B cell (primary cell): ENCODE data around the gene ZNF335.

Experiments used
- EZH2 ChIP-seq: IDR thresholded peaks from 2 replicates; pipeline ENCODE4 v1.6.1; 2012; ENCODE audit warnings: borderline replicate concordance, low read depth, mild to moderate bottlenecking, moderate library complexity, low read length; ENCODE audit not compliant: insufficient read depth, poor library complexity, severe bottlenecking
- TF ChIP-seq, protein P1 (sequence below): fragments of 200-600 bp; IDR thresholded peaks from one replicate; pipeline ENCODE4 v1.8.0; 2022; ENCODE audit warnings: antibody characterized with exemption, mild to moderate bottlenecking

DNA sequence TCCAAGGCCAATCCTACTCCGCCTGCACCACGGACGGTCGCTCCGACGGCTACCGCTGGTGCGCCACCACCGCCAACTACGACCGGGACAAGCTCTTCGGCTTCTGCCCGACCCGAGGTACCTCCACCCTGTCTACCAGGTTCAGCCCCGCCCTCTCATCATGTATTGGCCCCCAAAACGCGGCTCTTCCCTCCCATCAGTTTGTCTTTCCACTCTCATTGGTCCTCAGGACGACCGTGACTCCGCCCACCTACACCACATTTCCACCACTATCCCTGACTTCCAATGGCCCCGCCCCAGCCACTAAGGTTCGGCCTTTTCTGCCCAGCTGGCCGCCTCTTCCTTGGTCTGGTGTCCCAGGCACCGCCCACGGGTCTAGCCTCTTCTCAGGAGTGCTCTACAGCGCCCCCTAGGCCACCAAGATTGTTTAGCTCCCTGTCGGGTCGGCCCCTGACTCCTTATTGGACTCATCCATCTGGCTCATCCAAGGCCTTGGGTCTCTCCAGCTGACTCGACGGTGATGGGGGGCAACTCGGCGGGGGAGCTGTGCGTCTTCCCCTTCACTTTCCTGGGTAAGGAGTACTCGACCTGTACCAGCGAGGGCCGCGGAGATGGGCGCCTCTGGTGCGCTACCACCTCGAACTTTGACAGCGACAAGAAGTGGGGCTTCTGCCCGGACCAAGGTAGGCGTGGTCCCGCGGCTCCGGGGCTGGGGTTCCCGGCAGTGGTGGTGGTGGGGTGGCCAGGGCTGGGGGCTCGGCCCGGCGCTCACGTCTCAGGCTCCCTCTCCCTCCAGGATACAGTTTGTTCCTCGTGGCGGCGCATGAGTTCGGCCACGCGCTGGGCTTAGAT is 39.9 kb upstream of the ZNF335 start:
- TF ChIP-seq, protein P1, sequence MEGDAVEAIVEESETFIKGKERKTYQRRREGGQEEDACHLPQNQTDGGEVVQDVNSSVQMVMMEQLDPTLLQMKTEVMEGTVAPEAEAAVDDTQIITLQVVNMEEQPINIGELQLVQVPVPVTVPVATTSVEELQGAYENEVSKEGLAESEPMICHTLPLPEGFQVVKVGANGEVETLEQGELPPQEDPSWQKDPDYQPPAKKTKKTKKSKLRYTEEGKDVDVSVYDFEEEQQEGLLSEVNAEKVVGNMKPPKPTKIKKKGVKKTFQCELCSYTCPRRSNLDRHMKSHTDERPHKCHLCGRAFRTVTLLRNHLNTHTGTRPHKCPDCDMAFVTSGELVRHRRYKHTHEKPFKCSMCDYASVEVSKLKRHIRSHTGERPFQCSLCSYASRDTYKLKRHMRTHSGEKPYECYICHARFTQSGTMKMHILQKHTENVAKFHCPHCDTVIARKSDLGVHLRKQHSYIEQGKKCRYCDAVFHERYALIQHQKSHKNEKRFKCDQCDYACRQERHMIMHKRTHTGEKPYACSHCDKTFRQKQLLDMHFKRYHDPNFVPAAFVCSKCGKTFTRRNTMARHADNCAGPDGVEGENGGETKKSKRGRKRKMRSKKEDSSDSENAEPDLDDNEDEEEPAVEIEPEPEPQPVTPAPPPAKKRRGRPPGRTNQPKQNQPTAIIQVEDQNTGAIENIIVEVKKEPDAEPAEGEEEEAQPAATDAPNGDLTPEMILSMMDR, result no peak
- TF ChIP-seq EZH2, result no peak
